Stomach (tissue), 9 donors: Measurements from ENCODE around the gene DLGAP1. TPM values are rescaled to one million over a fixed set of nuclear protein-coding genes. Genes with fewer than 3 reads are reported as not detected.

Experiments used
- DNase-seq, 2 donors: peaks; one replicate each; pipeline versions ENCODE4 v3.0.0 to v3.0.0-alpha.2; 2013 to 2019
- H3K27ac ChIP-seq, 5 donors: fragments of 200-600 bp in 4 of 5; sonication (generic) in 4 of 5; one replicate each; pipeline ENCODE4 v1.5.1; 2013 to 2019; ENCODE audit warnings: mild to moderate bottlenecking in 1 of 5, moderate library complexity in 1 of 5
- H3K27me3 ChIP-seq, 3 donors: fragments of 200-600 bp; sonication (generic); one replicate each; pipeline ENCODE4 v1.5.1; 2017 to 2019; ENCODE audit warnings: mixed run types in 1 of 3
- H3K36me3 ChIP-seq, 4 donors: fragments of 200-600 bp; sonication (generic); 1 replicate in 3 of 4; 2 replicates in 1 of 4; pipeline ENCODE4 v1.5.1; 2016 to 2019
- H3K4me1 ChIP-seq, 4 donors: fragments of 200-600 bp; sonication (generic); one replicate each; pipeline ENCODE4 v1.5.1; 2016 to 2019
- H3K4me3 ChIP-seq, 4 donors: fragments of 200-600 bp; sonication (generic) in 3 of 4; one replicate each; pipeline ENCODE4 v1.5.1; 2016 to 2019; ENCODE audit warnings: mild to moderate bottlenecking in 1 of 4
- H3K9me3 ChIP-seq, 4 donors: fragments of 200-600 bp; sonication (generic); one replicate each; pipeline ENCODE4 v1.5.1; 2016 to 2019
- EP300 ChIP-seq: sonication (generic); formaldehyde crosslinking; IDR thresholded peaks from one replicate; pipeline ENCODE4 v1.6.1; 2017; ENCODE audit warnings: antibody characterized with exemption
- POLR2A ChIP-seq, 4 donors: fragments of 450-650 bp; IDR thresholded peaks; one replicate each; pipeline ENCODE4 v1.6.1; 2016; ENCODE audit warnings: antibody characterized with exemption in 4 of 4, control low read depth in 2 of 4, mild to moderate bottlenecking in 1 of 4, moderate library complexity in 1 of 4
- POLR2AphosphoS5 ChIP-seq, 3 donors: sonication (generic); formaldehyde crosslinking; IDR thresholded peaks; one replicate each; pipeline ENCODE4 v1.6.1; 2016; ENCODE audit warnings: antibody characterized with exemption in 3 of 3
- WGBS, 5 donors: extraction: QIAGEN DNeasy Blood & Tissue Kit in 3 of 5; methylation state at CpG; one replicate each; pipeline versions ENCODE4 v1.1.5 to v1.1.7; 2013 to 2018; 5-methylcytosine and 5-hydroxymethylcytosine counted together
- intact Hi-C: fragments of 100-400 bp; cut with DNase I; formaldehyde crosslinking; loops from one replicate; pipeline ENCODE4 v1.15.1; 2023; ENCODE audit warnings: low total_unique reads
- polyA plus RNA-seq, 3 donors: library from polyadenylated mRNA; stranded (reverse); fragments of 200-250 nt; gene quantifications; one replicate each; pipeline ENCODE4 v1.2.3, GENCODE V29; 2013
- total RNA-seq, 5 donors: library from RNA; depleted of rRNA; stranded (reverse); fragments of >200 nt; gene quantifications; one replicate each; pipeline versions ENCODE4 v1.1.0 to v1.2.3, GENCODE V29; 2014 to 2016
- TF ChIP-seq, protein P1 (sequence below), 7 experiments: fragments of 450-650 bp in 4 of 7; fragments of 200-600 bp in 3 of 7; sonication (generic) in 3 of 7; IDR thresholded peaks; one replicate each; pipeline ENCODE4 v1.5.1; 2016 to 2019; ENCODE audit warnings: antibody characterized with exemption in 7 of 7, control low read depth in 2 of 7, mild to moderate bottlenecking in 1 of 7
- donor health status: healthy with polysubstance abuse.
- donor health status: Bipolar disorder and iron deficiency.
- donor health status: healthy.

Gene DLGAP1
- total and polyA plus RNA-seq, 8 donors: 0.06 to 7.0 (median 1.3) TPM; not detected in 1

DNA sequence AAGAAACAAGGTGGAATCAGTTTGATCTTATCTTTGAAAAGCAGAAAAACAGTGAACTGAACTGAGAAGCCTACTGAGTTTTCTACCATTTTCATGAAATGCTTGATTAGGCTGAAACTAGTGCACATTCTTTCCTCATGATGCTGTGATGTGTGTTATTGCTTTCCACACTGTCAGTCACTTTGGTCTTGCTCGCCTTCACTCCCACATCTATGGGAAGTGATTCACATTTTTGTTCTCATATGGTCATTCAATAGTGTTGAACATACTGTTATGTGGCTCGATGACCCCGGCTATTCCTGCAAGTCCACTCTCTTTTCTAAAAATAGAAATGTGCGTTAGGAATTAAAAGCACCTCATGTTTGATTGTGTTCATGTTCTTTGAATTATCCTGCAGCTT lies 875.4 kb downstream of the DLGAP1 start:
- Histone ChIP-seq H3K27me3 (no peaks in the 10 kb centered on the region), H3K27ac (no peak overlapping the region), H3K36me3 (no peaks in the 10 kb centered on the region), H3K4me1 (no peaks in the 10 kb centered on the region), H3K9me3 (no peaks in the 10 kb centered on the region), H3K4me3 (no peak overlapping the region)
- no peak for DNase-seq
- TF ChIP-seq POLR2A (IDR thresholded peaks at IDR 0.05) (no peak), EP300 (no peak), POLR2AphosphoS5 (IDR thresholded peaks at IDR 0.05) (no peak)
- TF ChIP-seq, protein P1, sequence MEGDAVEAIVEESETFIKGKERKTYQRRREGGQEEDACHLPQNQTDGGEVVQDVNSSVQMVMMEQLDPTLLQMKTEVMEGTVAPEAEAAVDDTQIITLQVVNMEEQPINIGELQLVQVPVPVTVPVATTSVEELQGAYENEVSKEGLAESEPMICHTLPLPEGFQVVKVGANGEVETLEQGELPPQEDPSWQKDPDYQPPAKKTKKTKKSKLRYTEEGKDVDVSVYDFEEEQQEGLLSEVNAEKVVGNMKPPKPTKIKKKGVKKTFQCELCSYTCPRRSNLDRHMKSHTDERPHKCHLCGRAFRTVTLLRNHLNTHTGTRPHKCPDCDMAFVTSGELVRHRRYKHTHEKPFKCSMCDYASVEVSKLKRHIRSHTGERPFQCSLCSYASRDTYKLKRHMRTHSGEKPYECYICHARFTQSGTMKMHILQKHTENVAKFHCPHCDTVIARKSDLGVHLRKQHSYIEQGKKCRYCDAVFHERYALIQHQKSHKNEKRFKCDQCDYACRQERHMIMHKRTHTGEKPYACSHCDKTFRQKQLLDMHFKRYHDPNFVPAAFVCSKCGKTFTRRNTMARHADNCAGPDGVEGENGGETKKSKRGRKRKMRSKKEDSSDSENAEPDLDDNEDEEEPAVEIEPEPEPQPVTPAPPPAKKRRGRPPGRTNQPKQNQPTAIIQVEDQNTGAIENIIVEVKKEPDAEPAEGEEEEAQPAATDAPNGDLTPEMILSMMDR (IDR thresholded peaks at IDR 0.05): no peak
- WGBS, 5 donors: 68 to 83% (median 75%) methylated on average over 4 of the region's 4 CpGs
- intact Hi-C loops: loop anchor here (10.0 kb wide), 2 partner anchors 125 to 295 kb away; partner anchors contain the start of gene TGIF1

DNA sequence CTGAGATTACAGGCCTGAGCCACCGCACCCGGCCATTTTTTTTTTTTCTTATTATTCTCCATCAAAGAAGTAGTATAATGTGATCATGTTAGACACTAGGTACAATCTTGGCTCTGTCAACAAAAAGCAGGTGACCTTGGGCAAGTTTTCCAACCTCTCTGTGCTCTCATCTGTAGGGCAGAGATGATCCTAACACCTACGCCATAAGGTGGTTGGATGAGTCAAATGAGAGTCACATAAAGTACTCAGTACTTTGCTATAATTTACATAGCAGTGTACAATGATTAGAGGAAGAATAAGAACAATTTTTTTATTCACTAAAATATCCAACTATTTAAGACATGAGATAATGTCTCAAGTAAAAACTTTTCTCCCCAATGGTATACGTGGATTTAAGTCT lies 876.5 kb downstream of the DLGAP1 start:
- Histone ChIP-seq H3K36me3 (no peaks in the 10 kb centered on the region), H3K4me3 (no peak overlapping the region), H3K9me3 (no peaks in the 10 kb centered on the region), H3K4me1 (no peaks in the 10 kb centered on the region), H3K27ac (no peak overlapping the region), H3K27me3 (no peaks in the 10 kb centered on the region)
- WGBS, 5 donors: 84 to 97% (median 95%) methylated on average over 4 of the region's 4 CpGs
- DNase-seq: no peak
- TF ChIP-seq POLR2A (IDR thresholded peaks at IDR 0.05) (no peak), EP300 (no peak), POLR2AphosphoS5 (IDR thresholded peaks at IDR 0.05) (no peak)
- TF ChIP-seq, protein P1 (IDR thresholded peaks at IDR 0.05): no peak
- intact Hi-C loops: no loop called here

DNA sequence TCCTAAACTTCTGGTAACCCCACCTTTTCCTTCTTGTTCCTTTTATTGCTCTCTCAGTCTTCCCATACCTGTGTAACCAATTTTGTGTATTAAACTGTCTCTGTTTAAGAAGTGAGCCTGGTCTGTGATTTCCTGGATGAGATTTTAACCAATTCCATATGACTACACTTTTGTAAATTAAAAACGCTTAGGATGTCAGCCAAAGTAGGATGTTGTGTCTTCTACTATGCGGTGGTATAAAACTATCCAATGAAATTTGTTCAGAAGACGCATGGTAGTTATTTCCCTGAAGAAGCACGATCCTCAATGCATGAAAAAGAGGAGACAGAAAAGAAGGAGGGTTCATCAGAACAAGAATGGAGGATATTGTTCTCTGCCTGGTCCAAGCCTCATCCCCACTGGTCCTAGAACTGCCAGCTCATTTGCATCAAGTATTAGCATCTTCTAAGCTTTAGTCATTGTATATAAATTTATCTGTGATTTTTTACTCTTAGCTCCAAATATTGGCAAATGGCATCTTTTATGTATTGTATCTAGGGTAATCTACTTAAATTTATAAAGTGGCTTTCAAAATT lies 877.7 kb downstream of the DLGAP1 start:
- intact Hi-C loops: no loop called here
- H3K36me3 ChIP-seq: no peaks in the 10 kb centered on the region
- no peak overlapping the region for H3K4me3 ChIP-seq
- DNase-seq: no peak
- 91 to 98% (median 95%) methylated on average over 4 of the region's 4 CpGs for WGBS, 5 donors
- TF ChIP-seq POLR2A (IDR thresholded peaks at IDR 0.05) (no peak), POLR2AphosphoS5 (IDR thresholded peaks at IDR 0.05) (no peak), EP300 (no peak)
- TF ChIP-seq, protein P1 (IDR thresholded peaks at IDR 0.05): no peak
- H3K27me3 ChIP-seq: no peaks in the 10 kb centered on the region
- no peak overlapping the region for H3K27ac ChIP-seq
- no peaks in the 10 kb centered on the region for H3K4me1 ChIP-seq
- no peaks in the 10 kb centered on the region for H3K9me3 ChIP-seq

DNA sequence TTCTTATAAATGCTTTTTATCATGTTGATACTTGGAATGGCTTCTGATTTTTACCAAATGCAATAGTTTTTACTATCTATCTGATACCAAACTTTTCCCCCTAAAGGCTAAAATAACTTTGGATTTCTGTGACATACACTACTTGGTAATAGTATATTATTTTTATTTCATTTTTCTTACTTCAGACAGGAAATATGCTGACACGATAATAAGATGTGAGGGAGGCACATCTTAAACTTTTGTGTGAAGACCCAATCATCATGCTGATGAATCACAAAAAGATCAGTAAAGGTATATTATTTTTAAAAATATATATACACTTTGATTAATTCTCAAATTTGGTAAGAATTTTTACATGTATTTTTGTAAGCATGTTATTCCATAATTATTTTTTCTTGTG lies 882.3 kb downstream of the DLGAP1 start:
- intact Hi-C loops: no loop called here
- Histone ChIP-seq H3K27me3 (no peaks in the 10 kb centered on the region), H3K36me3 (no peaks in the 10 kb centered on the region), H3K4me1 (no peaks in the 10 kb centered on the region), H3K27ac (no peak overlapping the region), H3K4me3 (no peak overlapping the region), H3K9me3 (no peaks in the 10 kb centered on the region)
- TF ChIP-seq POLR2A (IDR thresholded peaks at IDR 0.05) (no peak), POLR2AphosphoS5 (IDR thresholded peaks at IDR 0.05) (no peak), EP300 (no peak)
- TF ChIP-seq, protein P1 (IDR thresholded peaks at IDR 0.05): no peak
- DNase-seq: no peak
- WGBS, 5 donors: 82 to 96% (median 93%) methylated on average over 1 of the region's 1 CpG
